ENCODE results near the gene METTL25. TPM values are rescaled to one million over a fixed set of nuclear protein-coding genes. Genes with fewer than 3 reads are reported as not detected.
"Not testable (repeated sequence)": the region's sequence is repeated elsewhere in the genome, so short reads cannot be mapped to it uniquely, and the experiment has no call there.

Gene METTL25
- total RNA-seq = 10 to 100 TPM; 14.6 to 15.2 TPM
- long read RNA-seq, transcript METTL25-201 (12 exons, 2,093 nt) = major isoform, 6 of 13 reads
- long read RNA-seq, partial matches to known transcripts = 0 of 13 reads
- long read RNA-seq, other reads (novel, unspliced or antisense) = 6 of 13 reads

GRCh38 chr12:82358200-82359114, at the start of gene METTL25, which contains the start of gene CCDC59:
Gene METTL25, plus strand, starts transcription at chr12:82358529. Its CDS starts 37 bp downstream, at chr12:82358566.
Gene CCDC59, minus strand, starts transcription at chr12:82358387. Its CDS starts 11 bp downstream, at chr12:82358376.
- ATAC-seq (peak; percentile 95), DNase-seq (peak; percentile 97)
- intact Hi-C loops (cut with DNase I, micrococcal nuclease) = no loop called here

- DNase-seq (peak; percentile 45 to 68), ATAC-seq (peak; percentile 98)
- intact Hi-C loops (cut with DNase I, micrococcal nuclease) = no loop called here
Observed at GRCh38 chr12:82314406-82314892, 43.9 kb upstream of the METTL25 start.

- DNase-seq = no peak
- no peak for ATAC-seq
- intact Hi-C loops (cut with DNase I, micrococcal nuclease) = no loop called here
Observed at GRCh38 chr12:82319276-82319675, 39.1 kb upstream of the METTL25 start.

GRCh38 chr12:82325540-82326336, 32.6 kb upstream of the METTL25 start:
- intact Hi-C loops (cut with DNase I, micrococcal nuclease) = loop anchor here in 1 of 2 donors (5.0 kb wide), 1 partner anchor 683 kb away; no protein-coding TSS in a partner anchor
- ATAC-seq (peak; percentile 83), DNase-seq (no peak)

- DNase-seq = no peak
Observed at GRCh38 chr12:82326905-82327503, 31.3 kb upstream of the METTL25 start.

GRCh38 chr12:82327861-82328260, 30.5 kb upstream of the METTL25 start:
- DNase-seq (no peak), ATAC-seq (no peak)
- intact Hi-C loops (cut with DNase I, micrococcal nuclease) = loop anchor here in 1 of 2 donors (5.0 kb wide), 1 partner anchor 686 kb away; no protein-coding TSS in a partner anchor

More at GRCh38 chr12:82326905-82327503, 31.3 kb upstream of the METTL25 start:
- ATAC-seq = peak; percentile 31
- intact Hi-C loops (cut with DNase I, micrococcal nuclease) = loop anchor here in 1 of 2 donors (5.0 kb wide), 1 partner anchor 685 kb away; no protein-coding TSS in a partner anchor

- DNase-seq (no peak), ATAC-seq (peak; percentile 88)
- intact Hi-C loops (cut with DNase I, micrococcal nuclease) = loop anchor here in 1 of 2 donors (5.0 kb wide), 1 partner anchor 687 kb away; no protein-coding TSS in a partner anchor
Observed at GRCh38 chr12:82329508-82329907, 28.8 kb upstream of the METTL25 start.

- DNase-seq (no peak), ATAC-seq (no peak)
- intact Hi-C loops (cut with DNase I, micrococcal nuclease) = no loop called here
Observed at GRCh38 chr12:82350161-82350560, 8.2 kb upstream of the METTL25 start.

- DNase-seq (no peak), ATAC-seq (no peak)
- intact Hi-C loops (cut with DNase I, micrococcal nuclease) = no loop called here
Observed at GRCh38 chr12:82351390-82351789, 6.9 kb upstream of the METTL25 start.

GRCh38 chr12:82357340-82357739, 989 bp upstream of the METTL25 start:
- ATAC-seq = no peak
- DNase-seq = no peak
- intact Hi-C loops (cut with DNase I, micrococcal nuclease) = no loop called here

GRCh38 chr12:82357845-82358199, 507 bp upstream of the METTL25 start:
- ATAC-seq = no peak
- intact Hi-C loops (cut with DNase I, micrococcal nuclease) = no loop called here
- DNase-seq = no peak

- peak; percentile 16 for ATAC-seq
- intact Hi-C loops (cut with DNase I, micrococcal nuclease) = no loop called here
- DNase-seq = peak in 1 of 2 donors; percentile 23
Observed at GRCh38 chr12:82359115-82359478, 768 bp downstream of the METTL25 start.

GRCh38 chr12:82360834-82361233, 2.5 kb downstream of the METTL25 start:
- intact Hi-C loops (cut with DNase I, micrococcal nuclease); DNase-seq; ATAC-seq: not testable (repeated sequence)

GRCh38 chr12:82361461-82361915, 3.2 kb downstream of the METTL25 start:
- intact Hi-C loops (cut with DNase I, micrococcal nuclease) = no loop called here
- DNase-seq (no peak), ATAC-seq (no peak)

- no peak for ATAC-seq
Observed at GRCh38 chr12:82363990-82364389, 5.7 kb downstream of the METTL25 start.

GRCh38 chr12:82366197-82366596, 7.9 kb downstream of the METTL25 start:
- ATAC-seq (no peak), DNase-seq (no peak)
- intact Hi-C loops (cut with DNase I, micrococcal nuclease) = no loop called here

More at GRCh38 chr12:82363990-82364389, 5.7 kb downstream of the METTL25 start:
- intact Hi-C loops (cut with DNase I, micrococcal nuclease) = no loop called here
- DNase-seq = no peak

GRCh38 chr12:82375201-82375600, 16.9 kb downstream of the METTL25 start:
- no peak for ATAC-seq
- intact Hi-C loops (cut with DNase I, micrococcal nuclease) = no loop called here
- no peak for DNase-seq

- no peak for ATAC-seq
- intact Hi-C loops (cut with DNase I, micrococcal nuclease) = no loop called here
- no peak for DNase-seq
Observed at GRCh38 chr12:82378997-82379396, 20.7 kb downstream of the METTL25 start.

Measured in left colon (tissue), 2 donors.